RWPE1 (cell line): ENCODE measurements around the gene CRLF1.
"Not testable (repeated sequence)": the region's sequence is repeated elsewhere in the genome, so short reads cannot be mapped to it uniquely, and the experiment has no call there.

Experiments
- CTCF ChIA-PET: fragments of 350-600 bp; sonication (Branson Sonifier 250); formaldehyde crosslinking; extraction: SDS; loops from one replicate; lab custom pipeline; 2021; lab: Yijun Ruan, JAX
- POLR2A ChIA-PET: fragments of 400-600 bp; formaldehyde crosslinking; extraction: SDS; loops from one replicate; lab custom pipeline; 2020; ENCODE audit warnings: antibody characterized with exemption; ENCODE audit not compliant: low non-redundant PET; lab: Yijun Ruan, JAX
- DNase-seq: peaks from one replicate; pipeline ENCODE4 v3.0.0; 2012; ENCODE audit warnings: low spot score
- H3K27ac ChIP-seq: fragments of 450-650 bp; 2 replicates; pipeline ENCODE4 v1.5.1; 2017
- CTCF ChIP-seq: fragments of 450-650 bp; conservative IDR thresholded peaks from 2 replicates; pipeline ENCODE4 v1.5.1; 2017; ENCODE audit warnings: low read depth, mild to moderate bottlenecking

CRLF1 gene

GRCh38 chr19:18595475-18595874 is 11.1 kb downstream of the CRLF1 start:
- ChIA-PET POLR2A (no interaction called here), CTCF (interaction anchor here (0.6 to 1.8 kb wide), 3 partner anchors 8 to 301 kb away, joined by 3 to 10 read pairs (median 3); no protein-coding TSS in a partner anchor)
- DNase-seq = no peak
- TF ChIP-seq CTCF = no peak
- H3K27ac ChIP-seq = no peak overlapping the region

- ChIA-PET CTCF (interaction anchor here (0.6 to 1.9 kb wide), 7 partner anchors 9 to 301 kb away, joined by 3 to 10 read pairs (median 3); no protein-coding TSS in a partner anchor), POLR2A (no interaction called here)
- TF ChIP-seq CTCF = no peak
- no peak for DNase-seq
- H3K27ac ChIP-seq = no peak overlapping the region; the same call in 1 of the 2 replicates
These were observed 11.7 kb downstream of the CRLF1 start for GRCh38 chr19:18594824-18595373.

- ChIA-PET CTCF (interaction anchor here (0.6 to 1.9 kb wide), 12 partner anchors 10 to 262 kb away, joined by 3 to 10 read pairs (median 4); partner anchors contain the start of gene UPF1), POLR2A (interaction anchor here (0.7 to 1.0 kb wide), 2 partner anchors 168 to 325 kb away, joined by 4 to 7 read pairs; partner anchors contain the start of genes COPE and DDX49)
- peak overlapping the region; percentile 96 for H3K27ac ChIP-seq
- peak; percentile 76 for DNase-seq
- TF ChIP-seq CTCF = peak; percentile 98
These were observed 12.3 kb downstream of the CRLF1 start for GRCh38 chr19:18594096-18594823.

GRCh38 chr19:18593367-18594095 is 13.1 kb downstream of the CRLF1 start:
- ChIA-PET POLR2A (interaction anchor here (1.0 kb wide), 1 partner anchor 326 kb away, joined by 4 read pairs; the partner anchor contains the start of genes COPE and DDX49), CTCF (interaction anchor here (0.6 to 1.9 kb wide), 10 partner anchors 10 to 262 kb away, joined by 3 to 10 read pairs (median 4); partner anchors contain the start of gene UPF1)
- peak overlapping the region; percentile 96 for H3K27ac ChIP-seq
- no peak for DNase-seq
- TF ChIP-seq CTCF = no peak

- peak overlapping the region; percentile 96 for H3K27ac ChIP-seq
- DNase-seq, POLR2A ChIA-PET: not testable (repeated sequence)
- CTCF ChIA-PET = interaction anchor here (0.6 to 1.0 kb wide), 3 partner anchors 148 to 255 kb away, joined by 3 to 6 read pairs (median 5); partner anchors contain the start of gene UPF1
These were observed 13.9 kb downstream of the CRLF1 start for GRCh38 chr19:18592732-18593131.

GRCh38 chr19:18591735-18592385 is 14.7 kb downstream of the CRLF1 start:
- TF ChIP-seq CTCF = no peak
- POLR2A ChIA-PET = no interaction called here
- CTCF ChIA-PET = interaction anchor here (0.8 kb wide), 1 partner anchor 256 kb away, joined by 5 read pairs; no protein-coding TSS in a partner anchor

More at GRCh38 chr19:18591735-18592385, 14.7 kb downstream of the CRLF1 start:
- DNase-seq = no peak
- peak overlapping the region; percentile 96 for H3K27ac ChIP-seq
